OCI-LY7 (cell line): ENCODE results near the gene TM6SF1.

Source experiments
- EZH2phosphoT487 ChIP-seq: fragments of 200-600 bp; sonication (generic); IDR thresholded peaks from 2 replicates; pipeline ENCODE4 v1.6.1; 2018; ENCODE audit warnings: low read depth, borderline replicate concordance, mild to moderate bottlenecking, mixed run types, antibody characterized with exemption, low read length, moderate library complexity, mixed read lengths
- TF ChIP-seq, protein P1 (sequence below): fragments of 200-600 bp; sonication (generic); conservative IDR thresholded peaks from 2 replicates; pipeline ENCODE4 v1.5.1; 2014; ENCODE audit warnings: mild to moderate bottlenecking, antibody characterized with exemption, low read length, moderate library complexity, mixed read lengths

DNA sequence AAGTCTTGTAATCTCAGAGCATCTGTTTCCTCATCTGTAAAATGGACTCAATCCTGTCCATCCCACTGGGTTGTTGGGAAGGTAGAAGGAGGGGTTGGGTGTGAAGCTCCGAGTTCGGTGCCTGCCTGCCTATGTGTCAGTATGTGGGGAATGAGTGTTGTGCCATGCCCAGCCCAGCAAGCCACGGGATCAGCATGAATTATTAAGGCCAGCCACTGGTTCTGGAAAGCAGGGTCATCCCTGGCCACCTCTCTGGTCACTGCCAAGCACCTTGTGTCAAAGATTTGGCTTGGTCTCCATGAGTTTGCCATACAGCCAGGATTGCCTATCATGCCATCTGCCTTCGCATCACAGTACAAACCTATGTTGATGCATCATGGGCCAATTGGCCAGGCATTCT, 11.5 kb downstream of the TM6SF1 start:
- TF ChIP-seq, protein P1, sequence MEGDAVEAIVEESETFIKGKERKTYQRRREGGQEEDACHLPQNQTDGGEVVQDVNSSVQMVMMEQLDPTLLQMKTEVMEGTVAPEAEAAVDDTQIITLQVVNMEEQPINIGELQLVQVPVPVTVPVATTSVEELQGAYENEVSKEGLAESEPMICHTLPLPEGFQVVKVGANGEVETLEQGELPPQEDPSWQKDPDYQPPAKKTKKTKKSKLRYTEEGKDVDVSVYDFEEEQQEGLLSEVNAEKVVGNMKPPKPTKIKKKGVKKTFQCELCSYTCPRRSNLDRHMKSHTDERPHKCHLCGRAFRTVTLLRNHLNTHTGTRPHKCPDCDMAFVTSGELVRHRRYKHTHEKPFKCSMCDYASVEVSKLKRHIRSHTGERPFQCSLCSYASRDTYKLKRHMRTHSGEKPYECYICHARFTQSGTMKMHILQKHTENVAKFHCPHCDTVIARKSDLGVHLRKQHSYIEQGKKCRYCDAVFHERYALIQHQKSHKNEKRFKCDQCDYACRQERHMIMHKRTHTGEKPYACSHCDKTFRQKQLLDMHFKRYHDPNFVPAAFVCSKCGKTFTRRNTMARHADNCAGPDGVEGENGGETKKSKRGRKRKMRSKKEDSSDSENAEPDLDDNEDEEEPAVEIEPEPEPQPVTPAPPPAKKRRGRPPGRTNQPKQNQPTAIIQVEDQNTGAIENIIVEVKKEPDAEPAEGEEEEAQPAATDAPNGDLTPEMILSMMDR: no peak
- TF ChIP-seq EZH2phosphoT487: no peak
